HG02981 (cell line): ENCODE measurements around the gene ZNF692.
"Not testable (repeated sequence)": the region's sequence is repeated elsewhere in the genome, so short reads cannot be mapped to it uniquely, and the experiment has no call there.

Experiments used
- ATAC-seq: cut with Tn5 transposase; IDR thresholded peaks from one replicate; pipeline ENCODE4 v1.9.1; 2021; ENCODE audit warnings: mild to moderate bottlenecking, moderate library complexity; ENCODE audit not compliant: unreplicated experiment

The ZNF692 gene, protein sequence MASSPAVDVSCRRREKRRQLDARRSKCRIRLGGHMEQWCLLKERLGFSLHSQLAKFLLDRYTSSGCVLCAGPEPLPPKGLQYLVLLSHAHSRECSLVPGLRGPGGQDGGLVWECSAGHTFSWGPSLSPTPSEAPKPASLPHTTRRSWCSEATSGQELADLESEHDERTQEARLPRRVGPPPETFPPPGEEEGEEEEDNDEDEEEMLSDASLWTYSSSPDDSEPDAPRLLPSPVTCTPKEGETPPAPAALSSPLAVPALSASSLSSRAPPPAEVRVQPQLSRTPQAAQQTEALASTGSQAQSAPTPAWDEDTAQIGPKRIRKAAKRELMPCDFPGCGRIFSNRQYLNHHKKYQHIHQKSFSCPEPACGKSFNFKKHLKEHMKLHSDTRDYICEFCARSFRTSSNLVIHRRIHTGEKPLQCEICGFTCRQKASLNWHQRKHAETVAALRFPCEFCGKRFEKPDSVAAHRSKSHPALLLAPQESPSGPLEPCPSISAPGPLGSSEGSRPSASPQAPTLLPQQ

DNA sequence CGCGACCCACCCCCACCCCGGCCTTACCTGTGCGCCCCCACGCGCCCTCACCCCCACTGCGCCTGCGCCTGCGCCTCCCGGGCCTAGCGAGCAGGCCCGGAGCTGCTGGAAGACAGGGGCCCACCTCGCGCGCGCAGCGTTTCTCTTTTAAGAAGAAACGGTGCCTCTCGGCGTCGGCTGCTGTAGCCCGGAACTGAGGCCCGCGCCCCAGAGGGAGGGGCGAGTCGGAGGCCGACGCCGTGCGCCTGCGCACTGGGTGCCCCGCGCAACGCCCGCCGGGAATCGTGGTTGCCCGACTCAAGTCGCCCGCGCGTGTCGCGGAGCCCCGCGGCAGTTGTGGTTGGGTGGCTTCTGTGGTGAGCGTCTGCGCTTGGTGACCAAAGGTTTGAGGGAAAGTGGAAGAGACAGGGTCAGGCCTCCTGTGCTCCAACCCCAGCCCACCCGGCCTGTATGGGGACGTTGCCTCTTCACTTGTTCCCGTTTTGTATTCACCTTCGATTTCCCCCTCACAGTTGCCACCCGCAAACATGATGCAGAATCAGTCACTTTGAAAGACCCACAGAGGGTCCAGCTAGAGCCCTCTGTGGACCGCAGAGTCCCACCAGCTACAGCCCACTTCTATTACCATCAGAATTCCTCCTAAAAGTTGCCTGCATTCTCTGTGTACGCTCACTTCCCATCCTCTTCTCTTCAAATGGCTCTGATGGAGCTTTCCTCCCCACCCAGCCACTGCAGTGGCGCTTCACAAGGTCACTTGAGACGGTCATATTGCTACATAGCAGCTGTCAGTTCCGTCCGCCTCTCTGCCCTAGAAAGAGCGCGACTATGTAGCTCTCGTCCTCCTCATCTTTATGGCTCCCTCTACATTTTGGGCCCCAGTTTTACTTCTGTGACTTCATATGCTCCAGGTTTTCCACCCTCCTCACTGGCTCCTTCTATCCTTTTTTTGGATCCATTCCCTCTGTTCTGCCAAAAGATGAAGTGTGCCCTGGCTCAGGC, at the start of gene ZNF692:
ZNF692 (minus strand) TSS at position 195 of the 999 bp plus-strand sequence. CDS start 776 bp downstream, outside the sequence.
- ATAC-seq = peak; percentile 82

DNA sequence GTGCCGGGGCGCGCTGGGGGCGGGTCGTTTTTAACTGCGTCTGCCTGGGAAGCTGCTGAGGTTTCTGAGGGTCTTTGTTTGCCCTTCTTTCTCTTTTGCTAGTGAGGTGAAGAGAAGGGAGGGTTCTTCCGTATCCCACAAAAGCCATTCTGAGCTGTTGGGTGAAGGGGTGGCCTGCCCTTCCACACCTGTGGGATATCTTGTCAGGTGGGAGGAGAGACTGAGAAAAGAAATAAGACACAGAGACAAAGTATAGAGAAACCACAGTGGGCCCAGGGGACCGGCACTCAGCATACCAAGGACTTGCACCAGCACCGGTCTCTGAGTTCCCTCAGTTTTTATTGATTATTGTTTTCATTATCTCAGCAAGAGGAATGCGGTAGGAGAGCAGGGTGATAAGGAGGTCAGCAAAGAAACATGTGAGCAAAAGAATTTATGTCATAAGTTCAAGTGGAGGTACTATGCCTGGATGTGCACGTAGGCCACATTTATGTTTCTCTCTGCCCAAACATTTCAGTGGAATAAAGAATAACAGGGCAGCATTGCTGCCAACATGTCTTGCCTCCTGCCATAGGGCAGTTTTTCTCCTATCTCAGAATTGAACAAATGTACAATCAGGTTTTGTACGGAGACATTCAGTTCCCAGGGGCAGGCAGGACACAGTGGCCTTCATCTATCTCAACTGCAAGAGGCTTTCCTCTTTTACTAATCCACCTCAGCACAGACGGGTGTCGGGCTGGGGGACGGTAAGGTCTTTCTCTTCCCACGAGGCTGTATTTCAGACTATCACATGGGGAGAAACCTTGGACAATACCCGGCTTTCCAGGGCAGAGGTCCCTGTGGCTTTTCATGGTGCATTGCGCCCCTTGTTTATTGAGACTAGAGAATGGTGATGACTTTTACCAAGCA, 48.1 kb upstream of the ZNF692 start:
- ATAC-seq = peak; percentile 11

DNA sequence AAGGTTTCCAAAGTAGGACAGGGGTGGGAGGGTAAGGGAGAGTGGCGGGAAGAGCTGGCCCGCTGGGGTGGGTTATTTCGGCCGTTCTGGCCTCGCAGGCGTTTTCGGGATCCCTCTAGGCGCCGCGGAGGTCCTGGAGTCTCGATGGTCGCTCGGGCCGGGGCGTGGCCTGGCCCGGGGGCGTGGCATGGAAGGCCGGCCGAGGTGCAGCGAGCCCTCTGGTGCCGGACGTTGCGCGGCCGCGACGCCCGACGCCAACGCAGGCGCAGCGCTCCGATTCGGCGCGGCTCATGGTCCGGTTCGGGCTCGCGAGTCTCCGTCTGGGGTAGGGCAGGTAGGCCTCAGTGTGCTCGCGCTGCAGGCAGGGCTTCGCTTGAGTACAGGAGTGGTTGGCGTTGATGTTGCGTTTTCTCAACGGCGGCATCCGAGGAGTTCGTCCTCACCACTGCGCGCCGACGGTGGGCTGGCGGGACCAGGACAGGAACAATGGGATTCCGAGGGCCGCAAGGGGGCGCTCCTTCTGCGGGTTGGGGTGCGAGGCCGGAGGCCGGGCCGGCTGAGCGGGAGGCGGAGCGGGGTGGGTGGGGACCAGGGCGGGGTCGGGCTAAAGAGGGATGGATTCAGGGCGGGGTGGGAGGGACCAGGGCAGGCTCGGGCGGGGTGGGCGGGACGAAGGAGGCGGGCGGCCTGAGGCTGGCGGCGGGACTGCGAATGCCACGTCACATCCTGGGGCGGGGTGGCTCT, 47.3 kb upstream of the ZNF692 start, which contains the start of gene PGBD2:
PGBD2 (plus strand) TSS at position 227 of the 744 bp plus-strand sequence. CDS start 7,628 bp downstream, outside the sequence.
- peak; percentile 92 for ATAC-seq

DNA sequence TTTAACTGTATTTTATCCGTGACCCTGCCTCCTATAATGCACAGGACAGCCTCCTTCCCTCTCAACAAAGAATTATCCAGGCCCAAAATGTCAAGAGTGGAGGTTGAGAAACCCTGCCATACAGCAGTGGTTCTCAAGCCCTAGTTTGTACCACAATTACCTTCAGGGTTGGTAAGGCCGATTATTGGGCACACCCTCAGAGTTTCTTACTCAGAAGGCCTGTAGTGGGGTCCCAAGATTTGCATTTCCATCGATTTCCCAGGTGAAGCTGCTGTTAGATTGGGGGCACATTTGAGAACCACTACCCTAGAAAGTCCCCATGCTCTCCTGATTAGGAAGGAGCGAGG, 46.8 kb upstream of the ZNF692 start:
- ATAC-seq = peak; percentile 0

DNA sequence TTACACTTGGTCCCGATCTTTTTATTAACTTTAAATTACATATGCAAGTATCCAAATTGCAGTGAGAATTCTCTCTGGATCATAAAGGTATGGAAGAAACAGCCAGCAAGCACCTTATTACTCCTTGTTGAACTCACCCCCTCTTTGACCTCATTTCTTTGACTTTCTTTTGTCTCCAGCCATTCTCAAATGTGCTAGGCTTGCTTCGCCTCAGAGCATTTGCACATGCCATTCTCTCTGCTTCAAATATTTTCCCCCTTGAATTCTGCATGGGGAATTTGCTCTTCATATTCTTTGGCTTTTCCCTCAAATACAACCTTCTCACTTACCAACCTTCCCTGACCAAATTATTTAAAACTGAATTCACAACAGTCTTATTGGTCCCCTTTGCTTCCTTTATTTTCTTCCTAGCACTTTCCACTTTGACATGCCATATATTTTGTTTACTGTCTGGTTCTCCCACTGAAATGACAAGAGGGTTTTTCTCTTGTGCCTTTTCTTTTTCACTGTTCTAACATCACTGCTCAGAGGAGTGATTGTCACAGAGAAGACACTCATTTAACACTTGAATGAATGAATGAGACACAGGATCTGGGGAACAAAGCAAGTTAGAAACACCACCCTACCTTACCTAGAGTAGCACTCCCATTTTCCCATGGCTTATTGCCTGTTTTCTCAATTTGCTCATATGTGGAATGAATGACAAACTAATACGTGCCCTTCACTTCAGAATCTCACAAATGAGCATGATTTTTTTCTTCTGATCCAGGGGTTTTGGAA, 45.7 kb upstream of the ZNF692 start:
- ATAC-seq = no peak

DNA sequence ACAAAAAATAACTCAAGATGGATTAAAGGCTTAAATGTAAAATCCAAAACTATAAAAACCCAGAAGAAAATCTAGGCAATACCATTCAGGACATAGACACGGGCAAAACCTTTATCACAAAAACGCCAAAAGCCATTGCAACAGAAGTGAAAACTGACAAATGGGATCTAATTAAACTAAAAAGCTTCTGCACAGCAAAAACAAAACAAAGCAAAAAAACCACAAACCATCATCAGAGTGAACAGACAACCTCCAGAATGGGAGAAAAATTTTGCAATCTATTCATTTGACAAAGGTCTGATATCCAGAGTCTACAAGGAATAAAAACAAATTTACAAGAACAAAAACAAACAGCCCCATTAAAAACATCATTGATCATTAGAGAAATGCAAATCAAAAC, 42.7 kb upstream of the ZNF692 start:
- ATAC-seq = no peak

DNA sequence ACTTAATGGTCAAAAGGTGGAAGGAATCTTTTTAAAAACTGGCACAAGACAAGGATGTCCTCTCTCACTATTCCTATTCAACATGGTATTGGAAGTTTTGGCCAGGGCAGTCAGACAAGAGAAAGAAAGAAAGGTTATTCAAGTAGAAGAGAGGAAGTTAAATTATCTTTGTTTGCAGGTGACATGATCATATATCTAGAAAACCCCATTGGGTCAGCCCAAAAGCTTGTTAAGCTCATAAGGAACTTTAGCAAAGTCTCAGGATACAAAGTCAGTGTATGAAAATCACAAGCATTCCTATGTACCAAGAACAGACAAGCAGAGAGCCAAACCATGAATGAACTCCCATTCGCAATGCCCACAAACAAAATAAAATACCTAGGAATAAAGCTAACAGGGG, 41.8 kb upstream of the ZNF692 start:
- ATAC-seq = no peak

DNA sequence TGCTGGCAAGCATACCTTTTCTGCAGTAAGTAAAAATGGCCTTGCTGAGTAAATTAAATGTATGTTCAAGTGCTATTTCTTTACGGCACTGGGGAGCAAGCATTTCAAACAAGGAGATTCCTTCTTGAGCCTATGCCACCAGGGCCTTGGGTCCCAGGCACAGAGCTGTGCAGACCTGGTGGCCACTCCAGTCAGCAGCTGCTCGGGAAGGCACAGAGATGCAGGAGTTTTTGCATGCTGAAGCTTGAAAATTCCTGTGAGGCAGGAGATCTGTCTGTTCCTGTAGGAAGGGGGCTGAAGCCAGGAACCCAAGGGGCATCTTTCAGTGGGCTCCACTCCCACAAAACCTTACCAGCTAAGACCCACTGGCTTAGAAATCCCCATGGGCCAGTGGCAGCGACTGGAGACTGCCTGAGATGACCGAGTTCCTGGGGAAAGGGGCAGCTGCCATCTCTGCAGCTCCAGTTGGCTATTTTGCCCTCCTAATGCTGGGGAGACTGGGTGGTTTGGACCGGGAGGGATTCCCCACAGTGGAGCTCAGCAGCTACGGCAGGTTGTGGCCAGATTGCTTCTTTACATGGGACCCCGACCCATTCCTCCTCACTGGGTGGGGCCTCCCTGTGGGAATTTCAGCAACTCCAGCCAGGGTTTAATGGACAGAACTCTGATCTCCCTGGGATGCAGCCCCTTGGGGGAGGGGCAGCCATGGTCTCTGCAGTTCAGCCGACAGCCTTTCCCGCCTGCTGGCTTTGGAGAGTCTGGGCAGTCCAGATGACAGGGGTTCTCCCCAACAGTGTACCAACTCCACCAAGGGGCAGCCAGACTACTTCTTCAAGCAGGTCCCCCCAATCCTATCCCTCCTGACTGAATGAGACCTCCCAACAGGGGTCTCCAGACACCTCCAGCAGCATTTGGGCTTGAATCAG, 38.8 kb upstream of the ZNF692 start:
- no peak for ATAC-seq

DNA sequence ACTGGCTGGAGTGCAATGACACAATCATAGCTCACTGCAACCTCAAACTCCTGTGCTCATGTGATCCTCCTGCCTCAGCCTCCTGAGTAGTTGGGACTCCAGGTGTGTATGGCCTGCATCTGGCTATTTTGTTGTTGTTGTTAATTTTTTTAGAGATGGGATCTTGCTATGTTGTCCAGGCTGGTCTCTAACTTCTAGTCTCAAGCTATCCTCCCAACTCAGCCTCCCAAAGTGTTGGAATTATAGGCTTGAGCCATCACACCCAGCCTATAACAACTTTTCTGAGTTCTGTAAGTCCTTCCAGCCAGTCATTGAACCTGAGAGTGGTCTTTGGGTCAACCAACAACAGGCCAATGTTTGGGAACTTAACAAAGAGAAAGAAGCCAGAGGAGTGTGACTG, 36.0 kb upstream of the ZNF692 start:
- no peak for ATAC-seq

DNA sequence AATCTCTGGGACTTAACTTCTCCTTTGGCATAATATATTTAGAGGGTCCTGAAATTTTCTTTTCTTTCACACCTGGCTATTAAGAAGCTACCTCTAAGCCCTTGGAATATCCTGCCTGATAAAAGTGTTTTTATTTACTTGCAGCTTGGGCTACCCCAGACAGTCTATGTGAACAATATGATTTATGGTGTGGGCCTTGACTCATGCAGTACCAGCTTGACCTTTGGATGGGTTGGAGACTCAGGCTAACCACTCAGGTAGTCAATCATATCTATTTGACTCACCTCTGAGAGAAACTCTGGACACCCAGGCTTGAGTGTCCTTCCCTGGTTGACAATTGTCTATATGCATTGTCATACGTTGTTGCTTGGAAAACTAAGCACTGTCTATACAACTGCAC, 33.7 kb upstream of the ZNF692 start:
- ATAC-seq = no peak

DNA sequence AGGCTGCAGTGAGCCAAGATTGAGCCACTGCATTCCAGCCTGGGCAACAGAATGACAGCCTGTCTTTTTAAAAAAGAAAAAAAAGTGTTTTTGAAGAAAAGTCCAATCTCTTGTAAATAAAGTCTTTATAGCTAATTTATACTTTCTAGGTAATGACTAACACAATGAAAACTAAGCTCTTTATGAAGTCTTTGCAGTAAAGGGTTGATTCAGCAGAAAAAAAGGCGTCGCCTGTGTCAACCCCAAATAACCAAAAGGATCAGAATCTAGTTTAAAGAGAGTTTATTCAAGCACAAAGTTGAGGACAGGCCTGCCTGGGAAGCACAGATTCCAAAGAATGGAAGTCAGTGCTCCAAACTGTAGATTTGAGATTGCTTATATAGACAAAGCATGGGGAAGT, 32.9 kb upstream of the ZNF692 start:
- ATAC-seq = no peak

DNA sequence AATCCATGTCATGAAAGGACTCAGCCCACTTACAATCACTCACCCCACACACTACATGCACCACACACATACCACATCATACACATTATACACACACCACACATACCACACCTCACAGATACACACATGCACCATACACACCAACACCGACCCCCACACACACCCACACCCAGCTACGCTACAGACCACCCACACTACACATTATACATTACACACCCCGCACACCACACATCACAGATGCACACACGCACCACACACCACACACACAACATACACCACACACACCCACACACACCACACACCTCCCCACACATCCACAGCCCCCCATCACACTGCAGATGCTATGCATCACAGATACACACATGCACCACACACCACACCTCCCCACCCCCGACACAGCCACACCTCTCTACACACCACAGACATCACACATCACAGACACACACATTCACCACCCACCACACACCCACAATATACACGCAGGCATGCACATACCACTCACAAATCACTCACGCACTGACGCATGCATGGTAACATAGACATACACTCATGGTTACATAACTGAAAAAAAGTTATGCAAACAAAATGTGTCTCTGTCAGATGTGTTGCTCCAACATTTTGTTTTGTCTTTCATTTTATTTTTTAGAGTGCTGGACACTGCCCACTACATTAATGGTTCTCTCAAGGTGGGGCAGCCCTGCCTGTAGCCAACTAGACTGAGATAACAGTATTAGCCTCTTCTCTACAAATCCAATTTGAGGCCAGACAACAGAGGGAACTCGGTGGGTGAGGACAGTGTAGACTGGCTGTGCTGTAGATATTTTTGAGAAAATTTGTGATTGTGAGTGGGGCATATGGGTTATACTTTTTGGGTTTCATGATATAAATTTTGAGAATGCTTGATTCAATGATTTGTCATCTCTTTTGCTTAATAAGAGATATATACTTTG, 31.9 kb upstream of the ZNF692 start:
- ATAC-seq = no peak

DNA sequence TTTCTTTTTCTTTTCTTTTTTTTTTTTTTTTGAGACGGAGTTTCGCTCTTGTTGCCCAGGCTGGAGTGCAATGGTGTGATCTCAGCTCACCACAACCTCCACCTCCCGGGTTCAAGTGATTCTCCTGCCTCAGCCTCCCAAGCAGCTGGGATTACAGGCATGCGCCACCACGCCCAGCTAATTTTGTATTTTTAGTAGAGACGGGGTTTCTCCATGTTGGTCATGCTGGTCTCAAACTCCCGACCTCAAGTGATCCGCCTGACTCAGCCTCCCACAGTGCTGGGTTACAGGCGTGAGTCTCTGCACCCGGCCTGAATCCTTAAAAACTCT, 31.0 kb upstream of the ZNF692 start:
- ATAC-seq = not testable (repeated sequence)

DNA sequence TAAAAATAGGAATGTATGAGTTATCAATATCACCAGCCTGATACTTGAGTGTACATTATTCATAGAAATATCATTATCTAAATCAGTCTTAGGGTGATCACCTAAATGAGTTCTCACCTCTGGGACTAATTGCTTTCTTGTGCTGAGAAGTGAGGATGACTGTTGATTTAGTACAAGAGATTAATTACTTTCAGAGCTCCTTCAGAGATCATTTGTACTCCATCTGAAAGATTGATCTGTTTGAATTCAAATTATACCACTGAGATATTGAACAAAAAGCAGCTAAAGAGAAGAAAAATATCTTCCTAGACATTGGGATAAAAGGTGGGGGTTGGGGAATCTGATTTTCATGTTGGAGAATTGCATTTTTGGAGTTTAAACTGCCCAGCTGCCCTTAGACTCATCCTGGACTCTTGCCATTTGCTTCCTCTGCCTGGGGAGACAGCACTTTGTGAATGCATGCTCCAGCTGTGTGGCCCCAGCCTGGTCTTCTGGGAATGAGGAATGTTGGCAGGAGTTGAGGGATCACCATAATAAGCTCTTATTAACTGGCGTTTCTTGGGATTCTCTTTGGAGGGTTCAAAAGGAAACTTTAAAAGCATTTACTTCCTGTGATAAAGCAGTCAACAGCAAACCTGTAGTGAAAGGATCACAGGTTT, 27.5 kb upstream of the ZNF692 start:
- ATAC-seq = no peak

DNA sequence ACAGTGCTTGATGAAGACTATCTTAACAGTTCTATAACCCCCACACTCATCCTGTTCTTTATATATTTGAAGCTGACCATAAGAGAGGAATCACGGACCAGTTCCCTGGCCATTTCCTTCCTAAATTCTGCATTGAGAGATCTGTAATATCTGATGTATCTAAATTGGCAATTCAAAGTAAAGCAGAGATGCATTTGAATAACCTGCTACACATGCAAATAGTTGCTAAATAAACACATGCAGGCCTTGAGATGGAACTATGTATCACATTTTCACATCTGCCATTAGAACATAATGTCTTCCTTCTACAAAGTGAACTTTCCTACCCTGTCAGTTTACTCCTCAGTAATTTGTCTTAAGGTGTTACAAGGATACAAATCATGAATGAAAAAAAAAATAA, 26.8 kb upstream of the ZNF692 start:
- no peak for ATAC-seq

DNA sequence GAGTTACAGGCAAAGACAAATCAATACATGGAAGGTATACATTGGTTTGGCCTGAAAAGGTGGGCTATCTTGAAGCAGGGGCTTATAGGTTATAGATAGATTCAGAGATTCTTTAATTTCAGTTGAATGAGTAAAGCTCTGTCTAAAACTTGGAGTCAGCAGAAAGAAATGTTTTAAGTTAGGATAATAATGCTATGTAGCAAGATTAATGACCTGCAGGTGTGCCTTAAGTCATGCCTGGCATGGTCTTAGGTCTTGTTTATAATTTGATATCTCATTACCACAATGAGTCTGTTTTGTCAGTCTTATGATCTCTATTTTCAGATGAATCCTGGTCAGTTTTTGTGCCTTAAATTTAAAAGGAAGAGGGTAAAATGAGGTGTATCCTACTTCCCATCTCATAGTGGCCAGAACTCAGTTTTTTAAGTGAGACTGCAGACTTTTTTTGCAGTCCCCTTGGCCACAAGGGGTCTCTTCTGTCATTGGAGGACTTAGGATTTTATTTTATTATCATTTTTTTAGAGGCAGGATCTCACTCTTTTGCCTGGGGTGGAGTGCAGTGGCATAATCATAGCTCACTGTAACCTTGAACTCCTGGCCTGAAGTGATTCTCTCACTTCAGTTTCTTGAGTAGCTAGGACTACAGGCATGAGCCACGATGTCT, 25.9 kb upstream of the ZNF692 start:
- no peak for ATAC-seq
